SHP77 (cell line): Measurements from ENCODE around the gene MBOAT1.

Experiments used
- DNase-seq, 2 experiments: peaks; one replicate each; lab custom pipeline; 2025; lab: John Stamatoyannopoulos, UW

The MBOAT1 gene

DNA sequence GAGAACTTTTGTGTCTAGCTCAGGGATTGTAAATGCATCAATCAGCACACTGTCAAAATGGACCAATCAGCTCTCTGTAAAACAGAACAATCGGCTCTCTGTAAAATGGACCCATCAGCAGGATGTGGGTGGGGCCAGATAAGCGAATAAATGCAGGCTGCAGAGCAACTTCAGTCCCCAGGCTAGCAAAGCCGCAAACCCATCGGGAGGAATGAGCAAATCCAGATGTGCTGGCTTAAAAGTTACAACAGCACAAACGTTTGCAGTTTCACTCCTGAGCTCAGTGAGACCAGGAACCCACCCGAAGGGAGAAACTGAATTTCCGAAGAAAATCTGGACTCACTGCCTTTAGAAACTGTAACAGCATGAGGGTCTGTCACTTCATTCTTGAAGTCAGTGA is 21.9 kb upstream of the MBOAT1 start:
- DNase-seq: no peak

DNA sequence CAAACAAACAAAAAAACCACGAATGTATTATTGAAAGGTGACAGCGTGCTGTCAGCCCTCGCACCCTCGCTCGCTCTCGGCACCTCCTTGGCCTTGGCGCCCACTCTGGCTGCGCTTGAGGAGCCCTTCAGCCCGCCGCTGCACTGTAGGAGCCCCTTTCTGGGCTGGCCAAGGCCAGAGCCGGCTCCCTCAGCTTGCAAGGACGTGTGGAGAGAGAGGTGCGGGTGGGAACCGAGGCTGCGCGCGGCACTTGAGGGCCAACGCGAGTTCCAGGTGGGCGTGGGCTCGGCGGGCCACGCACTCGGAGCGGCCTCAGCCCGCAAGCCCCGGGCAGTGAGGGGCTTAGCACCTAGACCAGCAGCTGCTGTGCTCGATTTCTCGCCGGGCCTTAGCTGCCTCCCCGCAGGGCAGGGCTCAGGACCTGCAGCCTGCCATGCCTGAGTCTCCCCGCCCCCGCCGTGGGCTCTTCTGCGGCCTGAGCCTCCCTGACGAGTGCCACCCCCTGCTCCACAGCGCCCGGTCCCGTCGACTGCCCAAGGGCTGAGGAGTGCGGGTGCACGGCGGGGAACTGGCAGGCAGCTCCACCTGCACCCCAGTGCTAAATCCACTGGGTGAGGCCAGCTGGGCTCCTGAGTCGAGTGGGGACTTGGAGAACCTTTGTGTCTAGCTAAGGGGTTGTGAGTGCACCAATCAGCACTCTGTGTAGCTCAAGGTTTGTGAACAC is 20.9 kb upstream of the MBOAT1 start:
- no peak for DNase-seq

DNA sequence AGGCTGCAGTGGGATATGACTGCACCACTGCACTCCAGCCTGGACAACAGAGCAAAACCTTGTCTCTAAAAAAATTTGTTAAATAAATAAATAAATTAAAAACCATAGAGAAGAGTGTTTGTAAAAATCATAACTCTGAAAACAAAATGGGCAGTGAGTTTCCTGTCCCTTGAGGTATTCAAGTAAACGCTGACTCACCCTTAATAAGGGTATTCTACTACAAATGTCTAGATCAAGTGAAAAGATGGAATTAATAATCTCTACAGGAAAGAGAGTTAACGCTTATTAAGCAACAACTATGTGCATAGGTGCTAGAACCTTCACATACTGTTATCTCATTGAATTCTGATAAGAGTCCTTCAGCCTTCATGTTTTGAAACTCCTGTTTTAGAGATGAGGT is 19.9 kb upstream of the MBOAT1 start:
- DNase-seq: no peak

DNA sequence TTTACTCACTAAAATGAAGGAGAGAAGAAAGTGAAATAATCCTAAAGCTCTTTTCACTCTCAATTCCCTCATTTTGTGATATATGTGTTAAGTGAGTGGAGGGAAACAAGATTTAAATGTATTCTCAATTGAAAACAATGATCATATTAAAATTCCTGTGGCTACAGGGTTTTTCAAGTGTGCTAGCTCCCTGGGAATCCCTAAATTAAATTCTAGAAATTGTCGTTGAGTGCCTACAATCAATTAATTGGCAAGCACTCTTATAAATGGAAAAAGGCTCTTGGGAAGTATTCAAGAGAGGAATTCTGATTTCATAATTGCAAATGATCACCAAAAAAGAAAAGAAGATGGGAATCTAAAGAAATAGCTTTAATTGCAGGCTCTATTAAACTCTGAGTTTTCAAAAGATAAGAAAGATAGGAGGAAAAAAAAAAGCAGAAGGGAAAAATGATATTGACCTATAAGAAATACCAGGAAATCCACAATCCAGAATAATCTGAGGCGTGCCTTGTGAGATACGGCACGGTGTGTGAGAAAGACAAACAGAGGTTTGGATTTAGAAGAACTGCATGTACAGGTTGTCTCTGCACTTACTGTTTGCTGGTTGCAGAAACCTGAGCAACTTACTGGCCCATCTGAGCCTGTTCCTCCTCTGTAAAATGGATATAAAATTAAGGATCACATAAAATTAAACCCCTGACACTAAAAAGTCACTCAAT is 18.3 kb upstream of the MBOAT1 start:
- DNase-seq: no peak

DNA sequence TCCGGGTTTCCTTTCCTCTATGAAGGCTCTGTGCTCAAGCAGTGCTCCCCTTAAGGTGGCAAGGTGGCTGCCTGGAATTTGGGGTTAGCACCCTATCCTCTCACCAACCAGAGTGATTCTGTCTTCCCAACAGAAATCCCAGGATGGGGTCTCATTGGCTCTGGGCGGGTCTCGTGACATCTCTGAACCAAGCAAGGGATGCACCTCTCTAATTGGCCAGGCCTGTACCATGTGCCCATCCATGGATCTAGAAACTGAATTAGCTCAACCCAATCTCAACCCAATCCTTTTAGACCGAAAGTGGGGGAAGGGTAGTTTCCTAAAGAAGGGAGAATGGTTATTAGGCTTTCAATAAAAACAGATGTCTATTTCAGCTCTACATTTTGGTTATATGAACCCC is 17.6 kb upstream of the MBOAT1 start:
- DNase-seq: no peak

DNA sequence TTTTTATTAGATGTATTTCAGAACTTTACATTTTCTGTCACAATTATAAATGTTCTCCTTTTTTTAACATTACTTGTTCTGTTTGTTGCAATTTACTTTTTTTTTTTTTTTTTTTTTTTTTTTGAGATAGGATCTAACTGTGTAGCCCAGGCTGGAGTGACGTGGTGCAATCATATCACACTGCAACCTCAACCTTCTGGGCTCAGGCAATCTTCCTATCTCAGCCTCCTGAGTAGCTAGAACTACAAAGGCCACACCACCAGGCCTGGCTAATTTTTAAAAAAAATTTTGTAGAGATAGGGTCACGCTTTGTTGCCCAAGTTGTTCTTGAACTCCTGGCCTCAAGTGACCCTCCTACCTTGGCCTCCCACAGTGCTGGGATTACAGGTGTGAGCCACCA is 15.1 kb upstream of the MBOAT1 start:
- DNase-seq: no peak

DNA sequence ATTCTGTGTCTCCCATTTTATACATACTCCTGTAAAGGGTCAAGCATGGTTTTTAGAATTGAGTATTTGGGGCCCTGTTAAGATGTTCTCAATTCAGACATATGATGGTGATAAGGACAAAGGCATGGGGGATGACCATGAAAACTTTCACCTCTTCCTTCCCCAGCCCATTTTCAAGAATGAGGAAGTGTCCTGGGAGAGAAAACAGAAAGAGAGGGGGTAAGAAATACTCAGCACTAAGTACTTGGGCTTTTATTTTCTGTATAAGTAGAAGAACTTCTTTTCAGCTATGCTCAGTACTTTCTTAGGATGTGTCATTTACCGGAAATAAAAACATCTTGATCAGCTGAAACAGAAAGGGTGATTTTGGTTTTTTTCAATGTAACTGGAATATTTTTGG is 10.9 kb upstream of the MBOAT1 start:
- DNase-seq: no peak

DNA sequence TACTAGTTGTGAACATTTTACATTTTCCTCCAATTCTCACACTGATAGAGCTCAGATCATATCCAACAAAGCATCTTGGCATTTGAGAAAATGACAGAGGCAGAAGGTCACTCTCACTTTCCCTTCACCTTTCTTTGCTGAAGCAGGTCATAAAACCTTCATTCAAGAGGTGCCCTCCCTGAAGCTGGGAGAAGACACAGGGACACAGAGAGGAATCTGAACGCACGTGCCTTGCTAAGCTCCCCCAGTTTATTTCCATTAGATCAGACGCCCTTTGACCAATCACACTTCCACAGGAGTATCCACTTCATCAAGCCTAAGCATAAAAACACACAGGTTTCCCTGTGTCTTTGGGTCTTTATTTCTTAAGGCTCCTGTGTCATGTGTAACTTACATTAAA is 9.2 kb upstream of the MBOAT1 start:
- DNase-seq: no peak

DNA sequence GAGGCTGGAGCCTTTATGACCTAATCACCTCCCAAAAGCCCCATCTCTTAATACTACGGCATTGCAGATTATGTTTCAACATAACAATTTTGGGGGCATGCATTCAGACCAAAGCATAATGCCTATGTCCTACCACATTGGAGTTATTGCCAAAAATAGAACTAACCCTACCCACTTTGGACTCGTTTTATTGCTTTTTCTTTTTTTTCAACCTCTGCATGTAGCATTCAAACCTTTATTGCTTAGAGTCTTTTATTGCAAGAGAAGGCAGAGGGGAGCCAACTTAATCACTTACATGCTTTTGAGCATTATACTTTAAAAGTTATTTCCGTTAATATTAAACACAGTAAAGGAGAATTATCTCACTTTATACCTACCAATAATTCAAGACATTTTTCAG is 8.1 kb upstream of the MBOAT1 start:
- no peak for DNase-seq

DNA sequence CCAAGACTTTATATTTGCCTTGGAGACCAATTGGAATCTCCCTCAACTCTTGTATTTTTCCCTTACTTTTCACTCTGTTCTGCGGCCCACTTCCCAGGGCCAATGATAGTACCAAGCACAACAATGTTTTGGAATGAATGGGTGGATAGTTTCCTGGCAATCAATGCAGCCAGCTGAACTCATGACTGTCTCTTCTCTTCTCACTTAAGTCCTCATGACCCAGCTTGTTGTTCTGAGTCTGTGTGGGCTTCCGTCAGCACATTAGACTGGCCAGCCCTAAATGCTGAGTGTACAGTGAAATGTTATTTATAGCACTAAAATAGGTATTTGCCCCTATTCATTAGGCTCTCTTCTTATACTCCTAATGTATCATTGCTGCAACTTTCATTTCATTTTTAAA is 5.6 kb upstream of the MBOAT1 start:
- DNase-seq: no peak

DNA sequence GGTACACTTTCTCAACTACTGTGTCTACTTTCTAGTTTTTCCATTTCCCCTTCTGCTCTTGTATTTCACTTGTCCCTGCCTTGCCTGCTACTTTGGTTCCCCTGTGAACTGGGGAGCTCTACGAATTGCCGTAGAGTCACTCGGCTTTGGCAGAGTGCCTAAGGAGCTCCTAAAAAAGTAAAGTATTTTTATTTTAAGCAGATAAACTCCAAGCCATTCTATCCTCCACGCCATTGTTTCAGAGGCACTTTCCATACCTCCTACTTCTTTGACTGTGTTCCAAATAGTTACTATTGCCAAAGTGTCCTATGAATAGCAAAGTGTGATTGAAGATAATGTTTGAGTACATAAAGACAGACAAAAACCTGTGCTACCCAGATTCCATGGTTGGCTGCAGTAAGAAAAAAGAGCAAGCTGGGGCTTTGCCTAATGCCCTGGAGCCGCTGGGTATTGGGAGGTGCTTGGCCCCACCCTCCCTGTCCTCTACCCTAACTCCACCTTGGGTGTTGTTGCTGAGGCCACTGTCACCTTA is 5.1 kb upstream of the MBOAT1 start:
- DNase-seq: no peak

DNA sequence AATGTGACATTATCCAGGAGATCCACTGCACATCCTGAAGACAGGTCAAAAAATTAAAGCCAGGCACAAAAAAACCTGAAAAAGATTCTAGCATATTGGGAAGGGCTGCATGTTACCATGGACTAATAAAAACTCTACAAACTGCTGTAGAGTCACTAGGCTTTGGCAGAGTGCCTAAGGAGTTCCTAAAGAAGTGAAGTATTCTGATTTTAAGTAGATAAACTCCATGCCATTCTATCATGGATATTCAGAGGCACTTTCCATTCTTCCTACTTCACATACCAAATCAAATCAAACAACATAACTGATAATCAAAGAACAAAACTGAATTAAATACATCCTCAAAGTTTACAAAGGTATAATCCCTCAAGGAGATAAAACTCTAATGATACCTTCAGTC is 3.0 kb upstream of the MBOAT1 start:
- no peak for DNase-seq

DNA sequence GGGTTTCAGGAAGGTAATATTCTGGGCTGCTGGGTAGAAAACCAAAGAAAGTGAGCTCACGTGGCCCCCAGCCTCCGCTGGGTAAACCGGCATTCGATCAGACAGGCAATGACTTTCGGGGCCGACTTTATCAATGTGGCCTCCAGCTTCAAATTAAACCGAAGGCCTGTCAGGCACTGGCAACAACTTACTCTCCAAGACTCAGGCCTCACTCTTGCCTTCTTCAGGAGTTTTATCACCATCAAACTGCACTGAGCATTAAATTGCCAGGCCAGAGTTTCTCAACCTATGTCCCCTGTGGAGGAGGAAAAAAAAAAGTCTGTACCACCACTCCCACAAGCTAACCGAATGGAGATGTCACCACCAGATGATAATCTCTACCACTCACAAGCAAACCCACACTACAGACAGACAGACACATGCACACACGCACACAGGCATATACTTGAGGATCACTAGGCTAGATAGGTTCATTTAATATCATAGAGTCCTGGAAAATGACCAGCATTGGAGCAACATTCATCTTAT is 1.1 kb upstream of the MBOAT1 start:
- no peak for DNase-seq

DNA sequence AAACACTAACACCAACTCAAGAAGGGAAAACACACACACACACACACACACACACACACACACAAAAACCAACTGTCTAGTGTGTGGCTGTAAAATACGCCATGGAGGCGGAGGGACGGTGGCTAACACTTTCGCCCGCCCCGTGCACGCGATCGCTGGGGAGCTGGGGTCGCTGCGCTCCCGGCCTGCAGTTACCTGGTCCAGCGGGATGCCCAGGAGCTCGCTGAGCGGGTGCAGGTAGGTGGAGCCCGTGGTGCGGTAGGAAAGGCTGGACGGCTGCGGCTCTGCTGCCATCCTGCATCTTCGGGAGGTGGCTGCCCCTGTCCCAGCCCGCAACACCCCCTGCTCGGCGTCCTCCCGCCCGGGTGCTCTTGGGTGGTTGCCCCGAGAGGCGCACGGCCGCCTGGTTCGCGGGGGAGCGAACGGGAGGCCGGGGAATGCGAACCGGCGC is 303 bp downstream of the MBOAT1 start:
- DNase-seq: peak in 1 of 2 experiments; percentile 20

DNA sequence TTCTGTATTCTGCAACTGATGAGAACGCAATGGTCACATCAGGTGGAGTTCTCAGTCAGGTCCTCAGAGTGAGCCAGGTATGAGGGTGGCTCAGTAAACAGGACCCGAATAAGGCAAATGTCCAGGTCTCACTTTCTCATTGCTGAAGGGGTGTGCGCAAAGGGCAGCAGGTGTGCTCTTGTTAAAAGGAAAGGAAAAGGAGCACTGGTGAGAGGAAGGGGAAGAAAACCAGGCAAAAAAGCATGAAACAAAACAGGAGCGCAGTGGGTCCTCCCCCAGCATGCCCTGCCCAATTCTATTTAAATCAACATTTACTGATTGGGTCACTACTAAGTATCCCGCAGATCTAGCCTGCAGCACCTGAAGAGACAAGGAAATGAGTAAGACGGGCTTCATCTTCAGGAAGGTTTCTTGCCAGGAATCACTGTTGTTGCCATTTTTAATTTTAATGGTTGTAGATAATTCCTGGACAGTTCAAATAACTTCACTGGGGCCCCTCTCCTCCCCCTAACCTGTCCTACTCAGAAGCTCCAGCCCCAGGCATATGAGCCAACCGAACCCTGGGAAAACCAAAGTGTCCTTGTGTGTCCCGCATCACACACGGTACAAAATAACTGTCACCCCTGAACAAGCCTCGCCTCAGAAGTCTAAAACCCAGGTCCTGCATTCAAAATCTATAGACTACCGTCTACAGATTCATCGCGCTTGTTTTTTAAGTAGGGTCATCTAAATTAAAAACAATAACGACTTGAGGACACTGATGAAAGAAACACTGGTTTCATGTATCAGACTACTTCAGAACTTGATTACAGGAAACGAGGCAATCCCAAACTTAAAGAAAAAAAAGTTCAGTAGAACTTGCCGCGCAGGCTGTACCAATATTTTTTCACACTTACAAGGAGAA is 980 bp downstream of the MBOAT1 start:
- DNase-seq: no peak

DNA sequence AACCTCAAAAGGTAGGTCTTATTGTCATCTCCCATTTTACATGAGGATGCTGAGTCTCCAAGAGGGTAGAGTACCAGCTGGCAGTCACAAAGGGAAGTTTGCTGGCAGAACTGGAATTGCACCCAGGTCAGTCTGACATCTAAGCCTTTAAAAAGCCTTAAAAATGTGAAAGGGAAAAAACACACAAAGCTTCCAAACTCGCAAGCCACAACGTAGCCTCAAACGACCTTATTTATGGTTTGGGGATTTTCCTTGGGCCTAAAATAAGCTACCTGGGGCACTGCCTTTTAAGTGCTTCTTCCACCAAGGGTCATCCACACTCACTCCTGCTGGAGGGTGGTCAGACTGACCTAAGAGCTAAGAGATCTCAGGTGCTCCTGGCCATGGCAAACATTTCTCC is 2.1 kb downstream of the MBOAT1 start:
- DNase-seq: no peak

DNA sequence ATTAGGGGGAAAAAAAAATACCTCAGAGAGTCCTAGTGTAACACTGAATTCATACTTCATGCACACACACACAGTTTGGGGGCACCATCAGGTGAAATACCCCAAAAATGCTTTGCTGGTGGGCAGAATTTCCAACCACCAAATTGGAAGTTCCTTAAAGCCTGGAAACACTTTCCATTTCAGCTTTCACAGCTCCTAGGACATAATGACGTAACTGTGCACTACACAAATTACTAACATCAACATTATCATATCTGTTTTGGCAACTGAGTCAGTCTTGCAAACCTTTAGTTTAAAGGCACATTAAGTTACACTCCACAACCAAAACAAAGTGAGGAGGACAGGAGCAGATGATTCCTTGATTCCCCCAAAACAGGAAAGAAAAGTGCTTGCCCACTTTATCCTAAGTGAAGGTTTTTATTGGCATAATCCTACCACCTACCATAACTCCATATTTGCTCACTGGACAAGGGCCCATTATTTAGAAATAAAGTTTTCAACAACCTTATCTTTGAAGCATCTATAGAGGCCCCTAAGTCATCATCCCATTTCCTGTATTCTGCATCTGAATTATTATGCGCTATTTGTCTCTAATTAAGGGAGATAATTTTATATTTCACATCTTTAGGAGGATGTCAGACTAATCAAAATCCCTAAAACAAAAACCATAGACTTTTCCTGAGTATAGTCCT is 3.4 kb downstream of the MBOAT1 start:
- no peak for DNase-seq

DNA sequence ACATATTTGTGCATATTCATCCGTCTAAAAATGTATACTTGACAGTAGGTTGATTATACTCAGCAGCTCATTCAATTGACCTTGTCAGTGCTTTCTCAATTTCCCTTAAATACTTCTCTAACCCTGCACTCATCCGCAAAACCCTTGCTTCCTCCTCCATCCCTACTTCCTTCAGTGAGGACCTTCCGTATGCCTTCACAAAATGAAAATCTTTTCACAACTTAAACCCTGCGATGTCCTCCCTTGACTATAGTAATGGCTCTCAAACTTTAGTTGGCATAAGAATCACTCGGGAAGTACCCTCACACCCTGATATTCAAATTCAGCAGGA is 5.2 kb downstream of the MBOAT1 start:
- DNase-seq: no peak

DNA sequence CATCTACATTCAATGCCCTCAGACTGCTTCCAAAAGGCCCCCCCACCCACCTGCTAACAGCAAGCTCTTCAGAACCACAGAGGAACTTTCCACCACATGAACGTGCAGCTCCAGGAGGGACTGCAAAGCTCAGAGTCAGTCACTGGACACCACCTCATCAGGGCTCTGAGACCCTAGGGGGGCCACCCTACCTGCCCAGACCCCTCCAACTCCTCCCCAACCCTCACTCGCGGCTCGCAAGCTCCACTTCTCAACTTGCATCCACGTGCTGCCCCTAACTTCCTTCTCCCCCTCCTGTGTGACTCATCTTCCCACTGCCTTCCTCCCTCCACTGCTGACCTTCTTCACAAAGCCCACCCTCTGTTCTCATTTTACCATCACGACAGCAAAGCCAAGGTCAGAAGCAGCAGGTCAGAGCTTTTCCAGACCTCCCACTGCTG is 6.5 kb downstream of the MBOAT1 start:
- no peak for DNase-seq

DNA sequence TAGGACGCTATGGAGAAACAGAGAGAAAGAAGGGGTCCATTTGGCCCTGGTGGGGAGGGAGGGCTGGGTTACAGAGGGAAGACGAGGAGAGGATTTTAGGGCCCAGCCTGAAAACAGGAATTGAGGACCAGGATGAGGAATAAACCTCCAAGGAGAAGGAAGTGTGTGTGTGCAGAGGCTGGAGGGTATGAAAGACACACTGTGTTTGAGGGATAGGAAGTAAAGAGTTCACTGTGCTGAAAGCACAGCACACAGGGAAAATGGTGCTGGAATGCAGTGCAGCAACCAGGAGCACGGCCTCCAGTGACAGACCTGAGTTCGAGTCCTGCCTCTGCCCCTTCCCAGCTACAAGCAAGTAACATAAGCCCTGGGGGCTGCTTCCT is 7.8 kb downstream of the MBOAT1 start:
- no peak for DNase-seq

DNA sequence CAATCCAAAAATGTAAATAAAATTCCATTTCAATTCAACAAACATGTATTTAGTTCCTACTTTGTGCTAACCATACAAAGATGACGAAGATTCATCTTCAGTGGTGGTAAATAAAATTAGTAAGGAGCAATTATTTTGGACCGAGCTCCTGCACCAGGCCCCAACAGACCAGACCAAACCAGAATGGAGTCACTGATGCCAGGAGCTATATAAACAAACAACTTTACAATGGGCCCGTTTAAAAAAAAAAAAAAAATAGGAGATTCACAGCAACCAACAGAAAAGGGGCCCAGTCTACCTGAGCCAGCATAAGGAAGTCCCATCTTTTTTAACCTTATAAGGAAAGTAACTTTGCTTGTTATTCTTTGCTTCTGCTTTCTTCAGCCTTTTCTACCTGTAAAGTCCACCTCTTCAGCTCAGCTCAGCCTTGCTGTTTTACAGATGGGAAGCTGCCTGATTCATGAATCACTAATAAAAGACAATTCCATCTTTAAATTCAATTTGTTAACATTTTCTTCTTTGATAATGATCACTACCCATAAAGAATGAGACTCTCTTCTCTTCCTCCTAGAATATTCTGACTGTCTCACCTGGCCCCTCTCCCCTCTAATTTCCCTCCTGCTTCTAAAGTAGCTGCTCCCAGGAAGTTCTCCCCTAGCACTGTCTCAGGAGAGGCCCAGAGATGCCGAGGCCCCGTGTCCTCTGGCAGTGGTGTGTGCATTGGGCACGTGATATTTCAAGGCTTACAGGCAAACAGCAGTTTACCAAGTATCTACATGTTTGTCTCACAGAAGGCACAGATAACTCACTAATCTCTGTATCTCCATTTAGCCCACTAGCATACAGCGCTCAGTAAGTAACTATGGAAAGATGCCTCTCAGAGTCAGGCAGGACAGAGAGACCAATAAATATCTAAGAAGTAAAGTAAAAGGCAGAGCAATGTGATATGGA is 8.4 kb downstream of the MBOAT1 start:
- DNase-seq: no peak
